Fibroblast of villous mesenchyme (primary cell): Measurements from ENCODE around the gene HIF3A. TPM values are rescaled to one million over a fixed set of nuclear protein-coding genes. Genes with fewer than 3 reads are reported as not detected.
"Not testable (repeated sequence)": the region's sequence is repeated elsewhere in the genome, so short reads cannot be mapped to it uniquely, and the experiment has no call there.

ENCODE experiments used
- DNase-seq: peaks from one replicate; pipeline ENCODE4 v3.0.0-alpha.2; 2010; ENCODE audit warnings: low read depth
- H3K4me3 ChIP-seq: 2 replicates; pipeline ENCODE4 v1.5.1; 2011; ENCODE audit warnings: low read depth, mild to moderate bottlenecking, low read length
- CTCF ChIP-seq: IDR thresholded peaks from 2 replicates; pipeline ENCODE4 v1.5.1; 2012; ENCODE audit warnings: low read depth, mild to moderate bottlenecking, low read length; ENCODE audit not compliant: insufficient read depth
- total RNA-seq: library from RNA; depleted of rRNA; stranded (reverse); fragments of >200 nt; gene quantifications from 2 replicates; pipeline ENCODE4 v1.2.3, GENCODE V29; 2012

The HIF3A gene
- total RNA-seq, 1 donor, result 0.43 TPM

DNA sequence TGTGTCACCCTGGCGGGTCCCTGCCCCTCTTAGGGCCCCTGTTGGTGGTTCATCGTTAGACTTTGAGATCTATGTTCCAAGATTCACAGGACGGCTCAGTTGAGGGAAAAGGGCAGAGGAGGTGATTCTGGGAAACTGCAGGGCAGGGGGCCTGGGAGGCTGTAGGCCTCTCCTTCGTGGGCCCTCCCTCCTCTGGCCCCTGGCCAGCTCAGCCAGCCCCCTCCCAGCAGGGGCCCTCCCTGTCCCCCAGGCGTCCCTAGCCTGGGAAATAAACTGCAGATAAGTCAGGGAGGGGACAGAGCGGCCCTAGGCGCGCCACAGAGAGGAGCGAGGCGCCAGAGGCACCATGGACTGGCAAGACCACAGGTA, 6.5 kb downstream of the HIF3A start:
- no peak overlapping the region for H3K4me3 ChIP-seq
- DNase-seq, result no peak
- TF ChIP-seq CTCF, result no peak

DNA sequence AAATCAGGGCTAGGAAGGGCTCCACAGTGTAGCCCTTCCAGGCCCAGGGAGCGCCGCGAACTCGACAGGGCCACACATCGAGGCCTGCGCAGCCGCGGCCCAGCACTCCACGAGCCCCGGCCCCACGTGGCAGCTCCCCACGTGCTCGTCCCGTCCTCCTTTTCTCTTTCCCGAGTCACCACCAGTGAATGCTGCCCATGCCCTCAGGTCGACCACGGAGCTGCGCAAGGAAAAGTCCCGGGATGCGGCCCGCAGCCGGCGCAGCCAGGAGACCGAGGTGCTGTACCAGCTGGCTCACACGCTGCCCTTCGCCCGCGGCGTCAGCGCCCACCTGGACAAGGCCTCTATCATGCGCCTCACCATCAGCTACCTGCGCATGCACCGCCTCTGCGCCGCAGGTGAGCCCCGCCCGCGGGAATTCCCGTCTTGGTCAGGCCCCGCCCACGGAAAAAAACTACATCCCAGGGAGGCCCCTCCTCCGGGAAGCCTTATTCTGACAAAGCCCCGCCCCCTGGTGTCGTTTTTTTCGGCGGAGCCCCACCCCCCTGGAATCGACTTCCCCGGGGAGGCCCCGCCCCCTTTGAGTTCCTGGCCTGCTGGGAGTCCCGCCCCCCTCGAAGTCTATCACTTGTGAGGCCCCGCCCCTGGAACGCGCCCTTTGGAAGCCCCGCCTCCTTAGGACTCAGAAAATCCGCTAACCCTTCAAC, 7.0 kb downstream of the HIF3A start:
- no peak overlapping the region for H3K4me3 ChIP-seq
- no peak for TF ChIP-seq CTCF
- DNase-seq, result peak; percentile 66

- no peak for DNase-seq
- TF ChIP-seq CTCF, result no peak
These were observed 9.7 kb downstream of the HIF3A start for GRCh38 chr19:46306501-46306900.

DNA sequence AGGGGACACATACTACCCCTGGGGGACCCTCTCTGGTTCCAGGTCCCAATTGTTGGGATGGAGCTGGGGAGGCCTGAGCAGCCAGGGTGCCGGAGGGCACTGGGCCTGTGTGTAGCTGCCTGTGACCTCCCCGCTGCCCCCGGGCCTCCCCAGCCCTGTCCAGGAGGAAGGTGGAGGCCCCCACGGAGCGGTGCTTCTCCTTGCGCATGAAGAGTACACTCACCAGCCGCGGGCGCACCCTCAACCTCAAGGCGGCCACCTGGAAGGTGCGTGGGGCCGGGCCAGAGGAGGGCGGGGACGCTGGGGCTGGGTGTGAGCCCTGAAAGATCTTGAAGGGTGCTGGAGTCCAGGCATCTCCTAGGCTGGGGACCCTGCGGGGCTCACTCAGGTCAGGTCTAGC, 11.7 kb downstream of the HIF3A start:
- DNase-seq, result no peak
- H3K4me3 ChIP-seq, result no peak overlapping the region
- TF ChIP-seq CTCF, result no peak

More at GRCh38 chr19:46306501-46306900, 9.7 kb downstream of the HIF3A start:
- H3K4me3 ChIP-seq, result no peak overlapping the region

GRCh38 chr19:46309056-46309455, 12.2 kb downstream of the HIF3A start:
- H3K4me3 ChIP-seq, result no peak overlapping the region
- no peak for DNase-seq
- no peak for TF ChIP-seq CTCF

DNA sequence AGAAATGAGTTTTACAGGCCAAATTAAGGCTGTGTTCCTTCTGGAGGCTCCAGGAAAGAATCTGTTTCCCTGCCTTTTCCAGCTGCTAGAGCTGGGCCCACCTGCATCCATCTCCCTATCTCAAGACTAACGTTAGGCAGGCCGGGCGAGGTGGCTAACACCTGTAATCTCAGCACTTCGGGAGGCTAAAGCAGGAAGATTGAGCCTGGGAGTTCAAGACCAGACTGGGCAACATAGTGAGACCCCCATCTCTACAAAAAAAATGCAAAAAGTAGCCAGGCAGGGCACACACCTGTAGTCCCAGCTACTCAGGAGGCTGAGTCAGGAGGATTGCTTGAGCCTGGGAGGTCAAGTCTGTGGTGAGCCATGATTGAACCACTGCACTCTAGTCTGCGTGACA, 14.6 kb downstream of the HIF3A start:
- no peak for TF ChIP-seq CTCF
- no peak for DNase-seq
- no peak overlapping the region for H3K4me3 ChIP-seq

DNA sequence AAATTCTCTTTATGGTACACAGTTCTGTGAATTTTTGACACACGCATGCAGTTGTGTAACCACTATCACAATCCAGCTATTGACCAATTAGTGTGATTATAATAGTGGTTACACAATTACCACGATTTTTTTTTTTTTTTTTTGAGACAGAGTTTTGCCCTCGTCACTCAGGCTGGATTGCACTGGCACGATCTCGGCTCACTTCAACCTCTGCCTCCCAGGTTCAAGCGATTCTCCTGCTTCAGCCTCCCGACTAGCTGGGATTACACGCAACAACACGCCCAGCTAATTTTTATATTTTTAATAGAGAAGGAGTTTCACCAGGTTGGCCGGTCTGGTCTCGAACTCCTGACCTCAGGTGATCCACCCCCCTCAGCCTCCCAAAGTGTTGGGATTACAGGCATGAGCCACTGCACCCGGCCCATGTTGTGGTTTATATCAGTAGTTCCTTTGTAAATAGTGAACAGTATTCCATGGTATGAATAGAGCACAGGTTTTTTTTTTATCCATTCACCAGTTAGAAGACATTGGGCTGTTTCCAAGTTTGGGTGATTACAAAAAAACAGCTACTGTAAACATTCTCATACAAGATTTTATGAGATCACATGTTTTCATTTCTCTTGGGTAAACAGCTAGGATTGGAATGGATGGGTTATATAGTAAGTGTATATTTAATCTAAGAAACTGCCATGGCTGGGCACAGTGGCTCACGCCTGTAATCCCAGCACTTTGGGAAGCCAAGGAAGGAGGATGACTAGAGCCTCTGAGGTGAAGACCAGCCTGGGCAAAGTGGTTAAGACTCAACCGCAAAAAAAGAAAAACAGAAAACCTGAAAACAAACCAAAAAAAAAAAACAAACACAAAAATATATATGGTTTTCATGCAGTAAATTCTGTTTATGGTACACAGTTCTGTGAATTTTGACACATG, 17.0 kb downstream of the HIF3A start:
- peak; percentile 93 for DNase-seq
- not testable (repeated sequence) for H3K4me3 ChIP-seq
